Body of pancreas (tissue), 4 donors: ENCODE measurements around the gene MTCL3.

Experiments
- POLR2A ChIP-seq, 3 donors: fragments of 450-650 bp; IDR thresholded peaks; one replicate each; pipeline ENCODE4 v1.6.1; 2016; ENCODE audit warnings: antibody characterized with exemption in 3 of 3, mild to moderate bottlenecking in 2 of 3
- TF ChIP-seq, protein P1 (sequence below), 7 experiments: fragments of 450-650 bp in 4 of 7; fragments of 200-600 bp in 3 of 7; sonication (generic) in 3 of 7; IDR thresholded peaks; one replicate each; pipeline ENCODE4 v1.5.1; 2016 to 2019; ENCODE audit warnings: antibody characterized with exemption in 7 of 7

DNA sequence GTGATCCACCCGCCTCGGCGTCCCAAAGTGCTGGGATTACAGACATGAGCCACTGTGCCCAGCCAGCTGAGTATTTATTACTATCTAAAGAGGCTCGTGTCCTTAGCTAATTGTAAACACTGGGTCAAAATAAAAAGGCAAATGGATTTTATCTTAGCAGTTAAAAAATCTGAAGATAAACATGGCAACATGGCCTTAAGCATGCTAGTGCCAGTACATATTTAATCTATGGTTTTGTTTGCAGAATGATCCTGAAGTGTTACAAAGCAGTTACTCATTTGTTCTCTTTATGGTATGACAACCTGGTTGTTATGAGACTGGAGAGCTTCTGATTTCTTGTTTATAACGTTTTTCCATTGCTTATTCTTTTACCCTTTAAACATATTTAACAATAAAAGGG lies 56.1 kb downstream of the MTCL3 start:
- TF ChIP-seq, protein P1, sequence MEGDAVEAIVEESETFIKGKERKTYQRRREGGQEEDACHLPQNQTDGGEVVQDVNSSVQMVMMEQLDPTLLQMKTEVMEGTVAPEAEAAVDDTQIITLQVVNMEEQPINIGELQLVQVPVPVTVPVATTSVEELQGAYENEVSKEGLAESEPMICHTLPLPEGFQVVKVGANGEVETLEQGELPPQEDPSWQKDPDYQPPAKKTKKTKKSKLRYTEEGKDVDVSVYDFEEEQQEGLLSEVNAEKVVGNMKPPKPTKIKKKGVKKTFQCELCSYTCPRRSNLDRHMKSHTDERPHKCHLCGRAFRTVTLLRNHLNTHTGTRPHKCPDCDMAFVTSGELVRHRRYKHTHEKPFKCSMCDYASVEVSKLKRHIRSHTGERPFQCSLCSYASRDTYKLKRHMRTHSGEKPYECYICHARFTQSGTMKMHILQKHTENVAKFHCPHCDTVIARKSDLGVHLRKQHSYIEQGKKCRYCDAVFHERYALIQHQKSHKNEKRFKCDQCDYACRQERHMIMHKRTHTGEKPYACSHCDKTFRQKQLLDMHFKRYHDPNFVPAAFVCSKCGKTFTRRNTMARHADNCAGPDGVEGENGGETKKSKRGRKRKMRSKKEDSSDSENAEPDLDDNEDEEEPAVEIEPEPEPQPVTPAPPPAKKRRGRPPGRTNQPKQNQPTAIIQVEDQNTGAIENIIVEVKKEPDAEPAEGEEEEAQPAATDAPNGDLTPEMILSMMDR (IDR thresholded peaks at IDR 0.05) = no peak
- no peak for TF ChIP-seq POLR2A (IDR thresholded peaks at IDR 0.05)
